GM21447 (cell line): ENCODE data around the gene LHX2.

Source experiments
- ATAC-seq: cut with Tn5 transposase; IDR thresholded peaks from one replicate; pipeline ENCODE4 v1.9.1; 2021; ENCODE audit not compliant: unreplicated experiment

LHX2 gene

DNA sequence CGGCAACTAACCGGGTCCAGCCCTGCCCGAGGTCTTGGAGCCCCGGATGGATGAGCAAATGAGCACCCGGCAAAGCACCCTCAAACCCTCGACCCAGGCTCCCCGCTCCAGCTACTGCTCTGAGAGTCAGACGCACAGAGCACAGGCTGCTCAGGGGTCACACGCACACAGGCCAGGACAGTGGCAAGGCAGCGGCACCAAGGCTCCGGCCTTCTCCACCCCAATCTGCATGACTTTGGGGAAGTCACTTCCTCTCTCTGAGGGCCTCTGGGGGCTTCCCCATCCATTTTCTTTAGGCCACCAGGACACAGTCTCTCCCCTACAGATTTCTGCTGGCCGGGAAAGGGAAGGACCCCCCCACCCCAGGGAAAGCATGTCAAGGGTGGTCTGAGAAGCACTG is 18.0 kb downstream of the LHX2 start:
- no peak for ATAC-seq

DNA sequence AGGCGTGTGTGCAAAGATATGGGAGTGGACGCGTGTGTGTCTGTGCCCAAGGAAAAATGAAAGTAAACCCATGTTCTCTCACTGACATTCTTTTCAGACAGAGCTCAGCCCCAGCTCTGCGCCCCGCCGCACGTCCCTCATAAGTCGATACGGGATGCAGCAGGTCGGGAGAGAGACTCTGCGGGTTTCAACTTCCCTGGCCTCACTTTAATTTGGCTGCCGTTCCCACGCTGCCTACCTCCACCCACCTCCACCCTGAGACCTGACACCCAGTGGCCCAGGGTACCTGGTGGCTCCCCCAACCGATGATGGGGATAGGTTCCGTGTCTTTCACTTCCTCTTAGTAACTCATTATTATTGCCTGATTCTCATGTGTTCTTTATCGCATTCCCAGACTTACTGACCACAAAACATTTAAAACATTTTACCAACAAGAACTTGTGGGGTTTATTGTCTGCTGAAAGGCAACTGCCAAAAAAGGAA is 19.4 kb downstream of the LHX2 start:
- ATAC-seq: no peak

DNA sequence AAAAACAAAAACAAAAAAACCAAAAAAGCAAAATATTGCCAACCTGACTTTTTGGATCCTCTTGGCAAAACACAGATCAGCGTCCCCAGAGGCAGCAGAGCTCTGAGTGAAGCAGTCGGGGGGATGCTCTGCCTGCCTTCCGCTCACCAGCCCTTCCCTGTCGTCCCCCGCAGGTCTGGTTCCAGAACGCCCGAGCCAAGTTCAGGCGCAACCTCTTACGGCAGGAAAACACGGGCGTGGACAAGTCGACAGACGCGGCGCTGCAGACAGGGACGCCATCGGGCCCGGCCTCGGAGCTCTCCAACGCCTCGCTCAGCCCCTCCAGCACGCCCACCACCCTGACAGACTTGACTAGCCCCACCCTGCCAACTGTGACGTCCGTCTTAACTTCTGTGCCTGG is 20.7 kb downstream of the LHX2 start:
- no peak for ATAC-seq

DNA sequence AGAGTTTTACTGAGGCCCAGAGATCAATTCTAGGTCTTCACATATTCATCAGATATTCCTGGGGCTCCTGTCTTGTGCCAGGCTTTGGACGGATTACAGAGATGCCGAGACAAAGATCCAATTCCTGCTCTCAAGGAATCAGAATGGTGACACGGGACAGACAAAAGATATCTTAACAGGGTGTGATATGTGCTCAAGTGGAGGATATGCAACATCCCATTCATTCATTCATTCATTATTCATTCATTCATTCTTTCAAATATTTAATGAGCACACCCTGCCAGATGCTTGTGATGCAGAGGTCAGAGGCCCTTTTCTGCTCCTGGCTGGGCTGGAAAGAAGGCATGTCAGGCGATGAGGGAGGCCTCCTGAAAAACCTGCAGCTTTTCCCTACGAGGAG is 21.8 kb downstream of the LHX2 start:
- no peak for ATAC-seq

DNA sequence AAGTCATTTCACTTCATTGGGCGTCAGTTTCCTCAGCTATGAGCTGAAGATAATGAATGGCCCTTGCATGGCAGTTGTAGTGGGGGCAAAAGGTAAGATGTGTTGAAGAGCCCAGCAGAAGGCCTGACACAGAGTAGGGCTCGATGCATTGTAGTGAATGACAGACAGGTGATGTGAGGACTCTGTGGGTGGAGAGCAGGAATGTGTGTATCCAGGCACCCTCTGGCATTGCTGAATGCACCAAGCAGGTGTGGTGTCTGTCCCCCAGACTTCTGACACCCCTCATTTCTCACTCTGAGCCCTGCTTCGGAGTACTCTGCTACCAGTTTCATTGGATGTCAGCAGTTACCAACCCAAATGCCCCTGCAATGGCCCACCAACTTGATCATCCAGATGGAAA is 22.4 kb downstream of the LHX2 start:
- no peak for ATAC-seq

DNA sequence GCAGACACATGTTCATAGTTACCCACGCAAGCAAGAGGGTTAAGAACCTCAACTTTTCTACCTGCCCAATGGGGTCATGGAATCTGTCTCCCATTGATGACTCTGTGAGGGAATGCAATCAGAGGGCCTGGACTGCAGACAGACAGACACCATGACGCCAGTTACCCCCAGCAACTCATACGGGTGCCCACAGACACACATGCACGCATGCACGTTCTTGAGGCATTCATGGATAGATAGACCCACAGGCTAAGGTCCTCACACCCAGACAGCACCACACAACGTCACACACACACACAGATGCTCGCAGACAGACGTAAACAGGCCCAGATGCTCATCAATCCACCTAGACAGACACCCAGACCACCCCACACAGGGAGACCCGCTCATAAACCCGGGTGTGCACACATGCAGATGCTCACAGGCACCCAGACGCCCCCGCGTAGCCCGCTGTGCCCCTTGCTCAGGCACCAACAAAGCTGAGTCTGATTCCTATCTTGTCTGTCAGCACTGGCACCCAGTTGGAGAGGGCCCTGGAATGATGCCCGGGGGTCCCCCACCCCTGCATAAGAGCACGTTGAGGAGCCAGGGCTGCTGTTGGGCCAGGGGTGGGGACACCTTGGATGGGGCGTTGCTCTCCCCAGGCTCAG is 23.6 kb downstream of the LHX2 start:
- ATAC-seq: no peak

DNA sequence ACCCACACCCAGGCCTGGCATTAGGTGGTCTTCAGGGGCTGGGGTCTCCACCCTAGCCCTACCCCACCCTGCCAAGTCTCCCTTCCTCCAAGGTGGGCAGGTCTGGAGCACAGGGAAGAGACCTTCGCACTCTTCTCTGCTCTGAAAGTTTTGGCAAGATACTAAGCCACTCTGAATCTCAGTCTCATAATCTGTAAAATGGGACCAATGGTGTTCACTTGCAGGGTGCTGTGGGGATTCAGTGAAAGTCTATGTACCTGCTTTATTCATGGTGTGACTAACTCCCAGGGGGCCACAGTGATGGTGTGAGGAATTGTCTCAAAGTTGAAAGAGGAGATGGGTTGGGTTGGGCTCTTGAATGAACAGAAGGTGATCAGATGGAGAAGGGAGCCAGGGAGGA is 25.0 kb downstream of the LHX2 start:
- ATAC-seq: no peak

DNA sequence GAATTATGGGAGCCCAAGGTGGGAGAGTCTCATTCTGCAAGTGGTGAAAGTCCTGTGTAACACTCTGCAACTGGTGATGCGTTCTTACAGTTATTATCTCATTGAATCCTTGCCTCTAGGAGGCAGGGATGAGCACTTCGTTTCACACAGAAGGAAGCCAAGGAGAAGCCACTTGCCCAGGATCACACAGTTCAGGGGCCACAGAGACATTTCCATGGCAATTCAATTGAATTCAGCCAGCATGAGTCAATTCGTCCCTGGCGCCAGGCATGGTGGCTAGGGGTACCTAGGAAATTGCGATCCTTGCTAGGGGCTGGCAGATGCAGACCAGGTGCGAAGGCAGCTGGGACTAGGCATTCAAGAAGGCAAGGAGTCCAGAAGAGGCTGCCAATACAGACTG is 26.2 kb downstream of the LHX2 start:
- no peak for ATAC-seq

DNA sequence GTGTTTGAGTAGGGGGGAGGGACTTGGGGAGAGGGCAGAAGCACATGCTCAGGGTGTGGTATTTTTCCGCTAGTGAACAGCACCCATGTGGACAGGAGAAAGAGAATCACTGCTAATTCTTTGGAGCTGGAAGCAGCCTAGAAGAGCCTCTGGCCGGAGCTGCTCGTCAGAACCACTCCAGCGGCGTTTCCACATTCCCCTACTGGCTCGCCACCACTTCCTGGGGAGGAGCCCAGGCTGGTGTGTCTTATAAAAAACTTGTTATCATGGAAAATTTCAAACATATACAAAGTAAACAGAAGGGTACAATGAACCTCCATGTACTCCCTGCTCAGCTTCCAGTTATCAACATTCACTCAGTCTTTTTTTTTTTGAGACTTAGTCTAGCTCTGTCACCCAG is 26.7 kb downstream of the LHX2 start:
- no peak for ATAC-seq

DNA sequence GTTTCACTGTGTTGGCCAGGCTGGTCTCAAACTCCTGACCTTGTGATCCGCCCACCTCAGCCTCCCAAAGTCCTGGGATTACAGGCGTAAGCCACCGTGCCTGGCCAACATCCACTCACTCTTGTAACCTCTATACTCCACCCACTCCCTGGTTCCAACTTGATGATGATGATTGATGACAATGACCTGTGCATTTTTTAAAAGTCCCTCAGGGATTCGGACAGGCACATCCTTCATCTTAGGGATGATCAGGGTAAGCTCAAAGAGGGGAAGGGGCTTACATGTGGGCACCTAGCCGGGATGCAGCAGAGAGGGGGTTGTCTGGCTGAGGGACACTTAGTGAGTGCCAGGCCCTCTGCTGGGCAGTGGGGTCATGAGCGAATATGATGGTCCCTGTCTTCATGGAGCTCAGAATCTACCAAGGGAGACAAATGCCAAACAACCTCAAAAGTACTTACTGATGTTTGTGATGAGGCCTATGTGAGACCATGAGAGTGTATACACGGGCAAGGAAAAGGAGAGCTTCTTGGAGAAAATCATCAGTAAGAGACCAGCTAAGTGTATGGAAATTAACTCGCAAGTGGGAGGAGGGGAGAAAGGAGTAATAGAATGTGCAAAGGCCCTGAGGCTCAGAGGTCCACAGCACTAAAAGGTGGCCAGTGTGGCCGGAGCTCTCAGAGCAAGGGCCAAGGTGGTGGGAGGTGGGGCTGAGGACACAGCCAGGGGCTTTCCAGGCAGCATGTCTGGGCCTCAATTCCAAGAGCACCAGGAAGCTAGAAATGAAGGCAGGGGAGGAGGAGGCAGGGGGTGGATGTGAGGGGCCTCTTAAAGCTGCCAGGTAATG is 27.4 kb downstream of the LHX2 start:
- ATAC-seq: no peak

DNA sequence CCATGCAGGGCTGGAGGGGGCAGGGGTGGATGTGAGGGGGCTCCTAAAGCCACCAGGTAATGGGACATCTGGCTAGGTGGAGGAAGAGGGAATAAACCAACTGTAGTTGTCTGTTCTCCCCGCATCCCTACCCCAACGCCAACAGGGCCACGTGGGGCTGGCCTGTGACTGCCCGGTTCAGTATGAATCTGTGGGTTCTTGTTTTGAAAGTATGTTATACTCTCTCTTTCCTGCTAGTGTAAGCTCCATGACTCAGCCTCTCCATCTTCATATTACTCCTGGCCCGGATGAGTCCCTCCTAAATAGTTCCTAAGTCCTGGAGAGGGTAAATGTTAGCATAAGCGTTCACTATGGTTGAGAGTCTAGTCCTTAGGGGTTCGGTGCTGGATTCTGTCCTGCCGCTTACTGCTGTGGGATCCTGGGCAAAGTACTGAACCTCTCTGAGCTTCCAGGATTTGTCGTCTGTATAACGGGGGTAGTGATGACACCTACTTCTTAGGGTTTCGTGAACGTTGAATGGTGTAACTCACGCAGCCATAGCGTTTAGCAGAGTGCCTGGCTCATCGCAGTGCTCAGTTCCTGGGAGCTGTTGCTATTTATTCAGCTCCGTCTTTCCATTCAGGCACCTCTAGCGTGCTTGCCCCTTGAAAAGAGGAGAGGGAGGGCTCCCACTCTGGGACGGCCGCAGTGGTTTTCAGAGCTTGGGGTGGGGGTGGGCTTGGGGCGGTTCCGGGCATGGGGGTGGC is 28.8 kb downstream of the LHX2 start:
- ATAC-seq: no peak

DNA sequence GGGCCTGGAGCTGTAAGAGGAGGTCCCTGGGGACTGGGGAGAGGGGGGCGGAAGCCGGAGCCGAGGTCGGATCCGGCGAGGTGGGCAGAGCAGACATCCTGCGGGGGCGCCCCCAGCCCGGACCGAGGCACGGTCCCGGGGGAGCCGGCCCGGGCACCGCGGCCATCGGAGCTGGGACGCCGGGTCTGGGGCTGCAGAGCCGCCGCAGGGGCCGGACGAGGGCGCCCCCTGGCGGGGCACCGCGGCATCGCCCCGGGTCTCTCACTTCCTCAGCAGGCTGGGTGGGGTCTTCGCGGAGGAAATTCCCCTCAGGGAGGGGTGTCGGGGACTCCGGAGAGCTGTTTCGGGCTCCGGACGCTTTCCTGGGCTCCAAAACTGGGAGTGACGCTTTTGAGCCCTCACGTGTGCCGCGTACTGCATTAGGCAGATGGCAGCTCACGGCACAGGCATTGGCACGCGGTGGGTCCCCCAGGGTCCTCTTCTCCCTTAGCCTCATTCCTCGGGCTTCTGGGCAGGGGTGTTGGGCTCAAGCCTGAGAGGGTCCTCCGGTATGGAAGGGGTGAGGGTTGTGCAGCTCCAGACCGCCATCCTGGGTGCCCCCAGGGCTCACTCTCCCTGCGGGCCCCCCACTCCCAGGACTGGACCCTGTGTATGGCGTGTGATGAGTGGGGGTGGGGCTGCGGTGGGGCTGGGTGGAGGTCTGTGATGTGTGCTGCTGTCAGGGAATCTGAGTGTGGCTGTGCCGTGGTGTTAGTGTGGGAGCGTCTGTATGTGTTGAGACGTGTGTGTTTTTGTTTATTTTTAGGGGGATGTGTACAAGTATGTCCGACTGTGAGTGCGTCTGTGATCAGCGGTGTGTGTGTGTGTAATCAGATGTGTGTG is 29.6 kb downstream of the LHX2 start:
- no peak for ATAC-seq

DNA sequence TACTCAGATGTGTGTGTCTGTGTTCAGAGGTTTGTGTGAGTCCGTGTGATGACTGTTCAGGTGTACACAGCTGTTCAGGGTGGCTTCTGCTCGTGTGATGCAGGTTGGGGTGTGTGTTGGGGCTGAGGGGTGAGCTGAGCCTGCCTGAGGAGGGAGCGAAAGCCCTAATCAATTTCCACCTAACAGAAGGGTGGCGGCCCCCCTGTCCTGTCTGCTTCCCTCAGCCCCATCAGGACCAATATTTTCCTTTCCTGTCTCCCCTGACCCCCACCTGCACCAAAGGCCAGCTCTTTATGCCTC is 30.2 kb downstream of the LHX2 start:
- no peak for ATAC-seq

DNA sequence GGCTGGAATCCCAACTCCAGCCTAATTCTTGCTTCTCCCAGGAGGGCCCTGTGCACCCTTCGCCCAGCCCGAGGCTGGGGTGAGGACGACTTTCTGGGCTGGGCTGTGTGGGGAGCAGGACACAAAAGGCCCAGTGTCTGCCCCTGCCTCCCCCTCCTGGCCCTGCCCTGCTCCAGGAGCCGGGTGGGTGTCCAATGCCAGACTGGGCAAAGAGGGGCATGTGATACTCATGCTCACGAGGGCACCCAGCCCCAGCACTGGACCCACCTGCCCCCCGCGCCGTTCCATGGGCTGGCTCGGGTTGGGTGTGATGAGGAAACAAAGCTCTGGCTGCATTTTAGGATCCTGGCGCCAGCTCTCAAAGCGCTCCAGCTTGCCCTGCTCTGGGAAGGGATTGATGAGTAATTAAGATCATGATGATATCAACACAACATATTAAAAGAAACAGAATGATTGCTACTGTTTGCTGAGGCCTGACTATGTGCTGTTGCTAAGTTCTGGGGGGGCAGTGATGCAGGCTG is 30.7 kb downstream of the LHX2 start:
- no peak for ATAC-seq

DNA sequence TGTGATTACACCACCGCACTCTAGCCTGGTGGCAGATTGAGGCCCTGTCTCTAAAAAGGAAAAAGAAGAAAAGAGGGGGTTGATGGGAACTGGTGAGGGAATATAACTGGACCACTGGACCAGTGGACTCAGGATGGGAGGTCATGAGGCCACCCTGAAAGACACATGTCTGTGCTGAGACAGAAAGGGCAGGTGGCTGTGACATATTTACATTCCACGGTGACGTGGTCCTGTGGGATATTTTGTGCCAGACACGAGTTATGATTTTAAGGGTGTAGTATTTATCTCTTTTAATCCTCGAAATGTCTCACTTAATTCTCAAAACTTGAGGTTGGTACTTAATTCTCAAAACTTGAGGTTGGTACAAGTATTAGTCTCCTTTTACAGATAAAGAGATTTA is 32.9 kb downstream of the LHX2 start:
- ATAC-seq: no peak

DNA sequence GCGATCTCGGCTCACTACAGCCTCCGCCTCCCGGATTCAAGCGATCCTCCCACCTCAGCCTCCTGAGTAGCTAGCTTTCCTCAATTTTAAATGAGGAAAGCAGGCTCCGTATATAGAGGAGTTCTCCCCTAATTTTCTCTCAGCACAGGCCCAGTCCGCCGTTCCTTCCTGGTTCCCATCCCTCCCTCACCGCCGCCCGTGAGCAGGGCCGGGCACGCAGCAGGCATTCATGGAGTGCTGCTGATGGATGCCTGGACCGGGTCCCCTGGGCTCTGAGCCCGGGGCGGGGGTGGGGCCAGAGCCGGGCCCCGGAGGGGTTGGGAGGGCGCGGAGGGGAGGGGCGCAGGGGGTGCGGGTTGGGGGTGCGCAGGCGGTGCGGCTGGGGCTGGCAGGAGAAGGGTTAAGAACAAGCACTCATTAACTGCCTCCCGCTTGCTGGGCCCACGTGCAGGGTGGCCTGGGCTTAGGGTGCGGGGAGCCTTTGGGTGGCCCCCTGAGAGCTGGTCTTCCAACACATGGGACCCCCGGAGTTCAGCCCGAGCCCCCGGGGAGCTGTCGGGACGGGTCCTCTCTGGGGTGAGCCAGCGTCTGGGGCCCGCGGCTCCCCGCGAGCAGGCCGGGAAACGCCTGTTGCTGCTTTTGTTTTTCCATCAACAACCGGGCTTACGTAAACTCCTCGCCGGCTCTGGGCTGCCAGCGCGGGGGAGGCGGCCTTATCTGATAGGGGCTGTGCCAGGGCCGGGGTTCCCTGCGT is 33.7 kb downstream of the LHX2 start:
- ATAC-seq: no peak

DNA sequence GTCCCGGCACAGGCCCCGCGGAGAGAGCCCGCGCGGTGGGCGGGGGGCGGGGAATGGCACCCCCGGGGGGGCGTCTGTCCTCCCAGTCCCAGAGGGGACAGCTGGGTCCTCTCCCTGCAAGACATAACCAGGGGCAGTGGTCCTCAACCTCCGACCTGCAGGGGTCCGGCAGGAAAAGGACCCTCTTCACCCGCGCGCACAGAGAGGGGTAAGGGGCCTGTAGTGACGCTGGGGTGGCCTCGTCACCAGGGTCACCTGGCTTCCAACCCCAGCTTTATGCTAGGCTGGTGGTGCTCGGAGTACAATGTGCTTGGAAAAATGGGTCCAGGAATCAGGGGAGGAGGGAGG is 34.2 kb downstream of the LHX2 start:
- no peak for ATAC-seq

DNA sequence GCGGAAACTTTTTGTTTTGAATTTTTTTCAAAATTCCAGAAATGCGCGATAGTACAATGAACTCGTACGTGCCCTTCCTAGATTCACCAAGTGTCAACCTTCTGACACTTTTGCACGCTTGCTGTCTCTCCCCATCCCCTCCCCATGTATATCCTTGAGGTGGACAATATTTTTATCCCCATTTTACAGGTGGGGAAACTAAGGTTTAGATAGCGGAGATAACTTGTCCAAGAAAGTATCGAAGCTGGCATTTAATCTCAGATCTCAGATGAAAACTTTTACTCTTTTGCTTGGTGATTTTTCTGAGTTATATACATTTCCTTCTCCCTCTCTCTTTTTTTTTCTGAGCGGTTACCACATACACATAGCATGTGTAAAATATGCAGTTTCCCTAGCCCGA is 34.6 kb downstream of the LHX2 start:
- no peak for ATAC-seq

DNA sequence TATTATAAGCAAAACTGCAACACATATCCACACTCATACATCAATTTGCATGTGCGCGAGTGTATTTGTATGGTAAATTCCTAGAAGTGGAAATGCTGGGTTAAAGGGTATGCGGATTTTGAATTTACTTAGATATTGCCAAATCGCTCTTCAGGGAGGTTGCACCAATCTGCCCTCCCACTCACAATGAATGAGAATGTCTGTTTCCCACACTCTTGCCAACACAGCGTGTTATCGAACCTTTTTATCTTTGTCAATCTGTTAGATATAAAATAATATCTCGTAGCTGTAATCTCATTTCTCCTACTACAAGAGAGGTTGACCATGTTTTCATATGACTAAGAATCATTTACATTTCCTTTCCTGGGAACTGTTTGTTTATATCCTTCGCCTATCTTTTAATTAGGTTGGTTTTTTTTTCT is 35.7 kb downstream of the LHX2 start:
- ATAC-seq: no peak

DNA sequence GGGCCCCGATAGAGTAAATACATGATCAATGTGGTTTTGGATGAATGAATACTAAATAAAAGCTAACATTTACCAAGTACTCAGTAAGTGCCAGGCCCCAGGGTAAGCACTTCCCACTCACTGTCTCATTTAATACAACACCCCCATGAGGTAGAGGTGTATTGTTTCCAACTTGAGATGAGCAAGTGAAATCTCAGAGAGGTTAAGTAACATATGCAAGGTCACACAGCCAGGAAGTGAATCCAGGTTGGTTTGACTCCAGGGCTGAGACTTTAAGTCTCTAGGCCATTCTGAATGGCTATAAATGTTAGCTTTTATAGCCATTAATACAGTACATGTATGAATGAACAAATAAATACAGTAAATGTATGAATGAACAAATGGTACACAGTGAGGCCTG is 39.4 kb downstream of the LHX2 start:
- ATAC-seq: no peak
